ENCODE measurements around the gene FAF1. TPM values are rescaled to one million over a fixed set of nuclear protein-coding genes. Genes with fewer than 3 reads are reported as not detected.

Gene FAF1
- total and polyA plus RNA-seq, 9 of the 15 experiments (the other 6 are each of a cell fraction or from before 2014, with no cell fraction given): 48.7 to 225 (median 118) TPM

DNA sequence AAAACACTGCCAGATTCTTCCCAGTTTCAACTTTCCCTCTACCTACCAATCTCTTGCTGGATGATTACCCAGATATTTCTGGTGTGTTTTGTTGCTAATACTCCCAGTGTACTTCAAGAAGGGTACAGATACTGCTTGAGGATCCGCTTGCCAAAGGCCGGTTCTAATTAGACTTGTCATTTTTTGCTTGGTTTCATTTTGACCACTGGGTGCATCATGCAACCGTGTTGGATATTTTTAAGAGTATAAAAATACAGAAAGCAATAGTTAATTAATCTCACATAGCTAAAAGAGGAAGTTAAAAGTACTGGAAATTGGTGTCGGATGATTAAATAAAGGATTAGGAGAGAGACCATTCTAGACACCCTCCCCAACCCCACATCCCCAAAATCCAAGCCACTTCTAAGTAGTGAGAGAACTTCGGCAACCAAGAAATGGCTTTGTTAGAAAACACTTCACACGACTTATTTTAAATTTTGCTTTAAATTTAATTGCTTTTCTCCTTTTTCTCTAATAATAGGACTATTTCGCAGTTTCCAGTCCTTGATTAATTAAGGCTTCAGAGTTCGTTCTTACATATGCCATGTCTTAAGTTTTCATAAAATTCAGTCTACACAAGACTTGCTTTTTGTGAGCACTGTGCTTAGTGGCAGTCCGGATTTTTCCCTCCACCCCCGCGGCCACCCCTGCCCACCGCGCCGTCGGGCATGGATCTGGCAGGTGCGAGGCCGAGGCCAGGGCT, 7.5 kb upstream of the FAF1 start (continued):
- TF ChIP-seq, protein P1, sequence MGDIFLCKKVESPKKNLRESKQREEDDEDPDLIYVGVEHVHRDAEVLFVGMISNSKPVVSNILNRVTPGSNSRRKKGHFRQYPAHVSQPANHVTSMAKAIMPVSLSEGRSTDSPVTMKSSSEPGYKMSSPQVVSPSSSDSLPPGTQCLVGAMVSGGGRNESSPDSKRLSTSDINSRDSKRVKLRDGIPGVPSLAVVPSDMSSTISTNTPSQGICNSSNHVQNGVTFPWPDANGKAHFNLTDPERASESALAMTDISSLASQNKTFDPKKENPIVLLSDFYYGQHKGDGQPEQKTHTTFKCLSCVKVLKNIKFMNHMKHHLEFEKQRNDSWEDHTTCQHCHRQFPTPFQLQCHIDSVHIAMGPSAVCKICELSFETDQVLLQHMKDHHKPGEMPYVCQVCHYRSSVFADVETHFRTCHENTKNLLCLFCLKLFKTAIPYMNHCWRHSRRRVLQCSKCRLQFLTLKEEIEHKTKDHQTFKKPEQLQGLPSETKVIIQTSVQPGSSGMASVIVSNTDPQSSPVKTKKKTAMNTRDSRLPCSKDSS (IDR thresholded peaks at IDR 0.05; ENCODE audit: low read depth, partially characterized antibody): no peak
- TF ChIP-seq FOXA3 (CRISPR knock-in tag; conservative IDR thresholded peaks at IDR 0.05 in 1 of 2, IDR thresholded peaks at IDR 0.05 in 1 of 2) (no peak), EGR1 (conservative IDR thresholded peaks at IDR 0.05) (peak; percentile 29; the same call in 1 of the 2 replicates), MBD2 (IDR thresholded peaks at IDR 0.05; ENCODE audit: borderline replicate concordance, low read depth) (no peak), RBBP5 (IDR thresholded peaks at IDR 0.05; ENCODE audit: borderline replicate concordance, insufficient read depth, low read length, poor library complexity, severe bottlenecking) (peak; percentile 65), ZNF436 (CRISPR knock-in tag; IDR thresholded peaks at IDR 0.05) (no peak), KAT2B (IDR thresholded peaks at IDR 0.05; ENCODE audit: low read depth, low read length) (no peak), GATA2 (CRISPR knock-in tag; IDR thresholded peaks at IDR 0.05) (no peak), CBX1 (IDR thresholded peaks at IDR 0.05; ENCODE audit: low read depth) (no peak), ASH1L (IDR thresholded peaks at IDR 0.05; ENCODE audit: borderline replicate concordance, low read depth, partially characterized antibody) (no peak), BRCA1 (IDR thresholded peaks at IDR 0.05) (no peak), BRCA1 (CRISPR knock-in tag; IDR thresholded peaks at IDR 0.05) (no peak), EHMT2 (IDR thresholded peaks at IDR 0.05) (no peak), TCF3 (CRISPR knock-in tag; IDR thresholded peaks at IDR 0.05) (0 out of 2 replicates have a peak, but pooled peaks have one; percentile 5), HNRNPK (IDR thresholded peaks at IDR 0.05; ENCODE audit: low read depth, low read length, poor library complexity, severe bottlenecking) (no peak), MTA3 (IDR thresholded peaks at IDR 0.05; ENCODE audit: borderline replicate concordance) (no peak), CHD2 (IDR thresholded peaks at IDR 0.05; ENCODE audit: low read depth, low read length) (no peak), ZSCAN32 (CRISPR knock-in tag; IDR thresholded peaks at IDR 0.05) (no peak), ESRRA (IDR thresholded peaks at IDR 0.05; ENCODE audit: borderline replicate concordance, low read depth) (no peak), SMC3 (conservative IDR thresholded peaks at IDR 0.05; ENCODE audit: insufficient read depth, low read depth, low read length) (no peak), PYGO2 (tag; IDR thresholded peaks at IDR 0.05) (peak; percentile 51; the same call in 1 of the 2 replicates), MXI1 (IDR thresholded peaks at IDR 0.05; ENCODE audit: low read depth, low read length) (no peak)
- TF ChIP-seq, protein P2, sequence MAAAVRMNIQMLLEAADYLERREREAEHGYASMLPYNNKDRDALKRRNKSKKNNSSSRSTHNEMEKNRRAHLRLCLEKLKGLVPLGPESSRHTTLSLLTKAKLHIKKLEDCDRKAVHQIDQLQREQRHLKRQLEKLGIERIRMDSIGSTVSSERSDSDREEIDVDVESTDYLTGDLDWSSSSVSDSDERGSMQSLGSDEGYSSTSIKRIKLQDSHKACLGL (CRISPR knock-in tag; IDR thresholded peaks at IDR 0.05; ENCODE audit: borderline replicate concordance, poor library complexity, severe bottlenecking): no peak
- TF ChIP-seq, protein P3, sequence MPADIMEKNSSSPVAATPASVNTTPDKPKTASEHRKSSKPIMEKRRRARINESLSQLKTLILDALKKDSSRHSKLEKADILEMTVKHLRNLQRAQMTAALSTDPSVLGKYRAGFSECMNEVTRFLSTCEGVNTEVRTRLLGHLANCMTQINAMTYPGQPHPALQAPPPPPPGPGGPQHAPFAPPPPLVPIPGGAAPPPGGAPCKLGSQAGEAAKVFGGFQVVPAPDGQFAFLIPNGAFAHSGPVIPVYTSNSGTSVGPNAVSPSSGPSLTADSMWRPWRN (IDR thresholded peaks at IDR 0.05; ENCODE audit: low read depth): no peak
- TF ChIP-seq, protein P4, sequence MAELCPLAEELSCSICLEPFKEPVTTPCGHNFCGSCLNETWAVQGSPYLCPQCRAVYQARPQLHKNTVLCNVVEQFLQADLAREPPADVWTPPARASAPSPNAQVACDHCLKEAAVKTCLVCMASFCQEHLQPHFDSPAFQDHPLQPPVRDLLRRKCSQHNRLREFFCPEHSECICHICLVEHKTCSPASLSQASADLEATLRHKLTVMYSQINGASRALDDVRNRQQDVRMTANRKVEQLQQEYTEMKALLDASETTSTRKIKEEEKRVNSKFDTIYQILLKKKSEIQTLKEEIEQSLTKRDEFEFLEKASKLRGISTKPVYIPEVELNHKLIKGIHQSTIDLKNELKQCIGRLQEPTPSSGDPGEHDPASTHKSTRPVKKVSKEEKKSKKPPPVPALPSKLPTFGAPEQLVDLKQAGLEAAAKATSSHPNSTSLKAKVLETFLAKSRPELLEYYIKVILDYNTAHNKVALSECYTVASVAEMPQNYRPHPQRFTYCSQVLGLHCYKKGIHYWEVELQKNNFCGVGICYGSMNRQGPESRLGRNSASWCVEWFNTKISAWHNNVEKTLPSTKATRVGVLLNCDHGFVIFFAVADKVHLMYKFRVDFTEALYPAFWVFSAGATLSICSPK (IDR thresholded peaks at IDR 0.05; ENCODE audit: borderline replicate concordance): no peak

Measured in K562 (cell line).